ENCODE measurements around the gene CCL17. TPM values are rescaled to one million over a fixed set of nuclear protein-coding genes. Genes with fewer than 3 reads are reported as not detected.
A peak's percentile ranks its signal among the peaks of the same experiment; 100 is the strongest.
"Not testable (repeated sequence)": the region's sequence is repeated elsewhere in the genome, so short reads cannot be mapped to it uniquely, and the experiment has no call there.

CCL17 gene
- total RNA-seq, 1 donor from 2014 or later = not detected

- DNase-seq (ENCODE audit: low read depth) = no peak
Observed at GRCh38 chr16:57430955-57431354, 26.4 kb downstream of the CCL17 start.

- no peak for DNase-seq (ENCODE audit: low read depth)
Observed at GRCh38 chr16:57432505-57432904, 27.9 kb downstream of the CCL17 start.

DNA sequence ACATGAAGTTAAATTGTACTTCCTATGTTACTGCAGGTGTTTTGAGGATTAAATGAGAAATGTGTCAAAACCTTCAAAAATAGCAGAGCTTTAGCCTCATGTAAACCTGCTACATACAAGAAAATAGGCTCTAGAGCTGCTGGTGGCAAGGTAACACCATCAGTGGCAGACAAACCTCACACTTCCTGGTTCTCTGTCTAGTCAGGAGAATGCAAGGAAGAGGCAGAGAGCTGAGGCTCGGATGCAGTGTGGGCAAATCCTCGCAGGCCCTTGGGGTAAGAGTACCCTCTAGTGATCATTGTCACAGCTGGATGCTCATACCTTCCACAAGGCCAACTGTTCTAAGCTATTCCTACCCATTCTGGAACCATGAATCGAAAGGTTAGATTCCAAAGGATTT is 28.4 kb downstream of the CCL17 start:
- no peak for DNase-seq (ENCODE audit: low read depth)

DNA sequence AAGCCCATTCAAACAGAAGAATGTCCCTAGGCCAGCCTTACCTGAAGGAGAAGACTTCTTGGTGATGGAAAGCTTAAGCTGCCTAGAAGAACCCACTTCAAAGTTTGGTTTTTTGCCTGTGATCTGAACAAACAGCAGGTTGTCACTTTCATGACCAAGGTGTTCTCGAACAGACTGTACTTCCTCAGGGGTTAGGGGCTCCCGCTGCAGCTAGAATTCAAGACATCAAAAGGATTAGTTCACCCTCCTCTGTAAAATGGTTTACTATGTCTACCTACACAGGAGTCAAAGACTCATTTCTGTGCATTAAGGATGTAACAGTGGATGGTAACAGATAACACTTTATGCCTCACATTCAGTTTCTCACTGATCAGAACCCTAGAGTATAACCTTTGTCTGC is 29.4 kb downstream of the CCL17 start:
- no peak for DNase-seq (ENCODE audit: low read depth)

DNA sequence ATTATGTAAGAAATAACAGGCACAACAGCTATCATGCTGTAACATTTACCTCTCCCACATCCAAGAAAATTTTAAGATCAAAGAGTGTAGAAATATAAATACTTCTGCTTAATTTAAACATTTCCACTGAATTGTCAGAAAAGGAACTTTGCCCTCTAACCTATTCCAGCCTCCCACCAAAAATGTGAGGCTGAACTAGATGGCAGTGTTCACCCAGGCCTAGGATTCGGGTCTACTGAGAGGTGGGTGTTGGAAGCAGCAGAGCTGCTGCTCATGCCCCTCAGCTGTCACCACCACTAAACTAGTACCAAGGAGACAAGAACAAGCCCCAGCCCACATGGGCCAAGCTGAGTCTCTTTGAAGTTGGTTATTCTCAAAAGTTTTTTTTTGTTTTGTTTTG is 31.3 kb downstream of the CCL17 start:
- DNase-seq (ENCODE audit: low read depth) = no peak

DNA sequence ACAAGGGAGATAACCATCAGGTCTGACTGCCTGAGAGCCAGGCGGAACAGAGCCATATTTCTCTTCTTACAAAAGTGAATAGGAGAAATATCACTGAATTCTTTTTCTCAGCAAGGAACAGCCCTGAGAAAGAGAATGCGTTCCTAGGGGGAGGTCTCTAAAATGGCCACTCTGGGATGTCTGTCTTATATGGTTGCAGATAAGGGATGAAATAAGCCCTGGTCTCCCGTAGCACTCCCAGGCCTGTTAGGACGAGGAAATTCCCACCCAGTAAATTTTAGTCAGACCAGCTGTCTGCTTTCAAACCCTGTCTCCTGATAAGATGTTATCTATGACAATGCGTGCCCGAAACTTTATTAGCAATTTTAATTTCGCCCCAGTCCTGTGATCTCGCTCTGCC is 35.4 kb downstream of the CCL17 start:
- DNase-seq (ENCODE audit: low read depth) = not testable (repeated sequence)

DNA sequence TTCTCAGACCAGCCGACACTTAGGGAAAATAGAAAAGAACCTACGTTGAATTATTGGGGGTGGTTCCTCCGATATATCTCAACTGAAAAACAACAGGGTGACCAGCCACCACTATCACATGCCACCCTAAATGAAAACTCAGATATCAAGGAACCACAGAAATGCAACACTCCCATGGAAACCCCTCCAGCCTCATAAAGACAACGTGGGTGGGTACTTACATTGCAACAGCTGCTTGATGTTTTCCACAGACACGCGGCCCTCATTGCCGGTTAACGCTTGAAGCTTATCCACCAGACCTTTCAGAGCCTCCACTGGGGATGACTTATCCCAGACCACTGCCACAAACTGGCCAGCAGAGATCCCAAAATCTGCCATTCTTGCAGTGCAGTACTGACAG is 36.0 kb downstream of the CCL17 start:
- DNase-seq (ENCODE audit: low read depth) = peak; percentile 24

DNA sequence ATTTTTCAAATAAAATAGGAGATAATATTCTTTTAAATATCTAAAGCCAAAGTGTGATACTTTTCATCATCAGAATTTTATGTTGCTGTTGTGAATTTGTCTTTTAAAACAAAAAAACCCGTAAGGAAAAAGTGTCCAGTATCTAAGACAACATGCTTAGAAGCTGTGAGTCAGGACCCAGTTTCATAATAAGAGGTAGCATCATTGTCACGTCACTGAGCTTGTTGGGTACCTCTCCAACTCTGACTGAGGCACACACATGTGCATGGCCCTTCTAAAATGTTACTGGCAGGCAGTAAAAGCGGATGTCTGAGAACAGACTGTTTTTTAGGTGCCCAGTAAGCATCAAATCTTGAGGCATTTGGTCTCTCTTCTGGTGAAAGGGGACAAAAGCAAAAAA is 40.1 kb downstream of the CCL17 start:
- no peak for DNase-seq (ENCODE audit: low read depth)

DNA sequence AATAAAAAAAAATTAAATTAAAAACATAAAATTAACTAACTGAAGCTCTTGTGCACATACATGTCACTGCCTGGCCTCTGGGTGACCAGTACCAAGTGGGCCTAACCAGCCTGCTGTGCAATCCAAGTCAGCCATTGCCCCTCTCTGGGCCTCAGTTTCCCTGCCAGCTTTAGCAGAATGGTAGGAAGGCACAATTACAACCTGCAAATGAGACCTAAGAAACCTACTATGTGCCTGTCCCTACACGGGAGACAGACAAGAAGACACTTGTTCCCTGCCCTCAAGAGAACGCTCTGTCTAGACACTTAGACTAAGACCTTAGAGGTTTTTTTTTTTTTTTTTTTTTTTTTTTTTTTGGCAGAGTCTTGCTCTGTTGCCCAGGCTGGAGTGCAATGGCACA is 40.9 kb downstream of the CCL17 start:
- DNase-seq (ENCODE audit: low read depth) = no peak

- DNase-seq (ENCODE audit: low read depth) = peak; percentile 65
Observed at GRCh38 chr16:57446531-57447185, 42.1 kb downstream of the CCL17 start.

GRCh38 chr16:57447186-57447962 is 42.8 kb downstream of the CCL17 start, which contains the start of the genes CIAPIN1 and COQ9:
TSS of gene CIAPIN1 (minus strand) at chr16:57447385. CDS start at chr16:57440928, 6,457 bp downstream.
TSS of gene COQ9 (plus strand) at chr16:57447479. CDS start at chr16:57447506, 27 bp downstream.
- peak; percentile 97 for DNase-seq (ENCODE audit: low read depth)

DNA sequence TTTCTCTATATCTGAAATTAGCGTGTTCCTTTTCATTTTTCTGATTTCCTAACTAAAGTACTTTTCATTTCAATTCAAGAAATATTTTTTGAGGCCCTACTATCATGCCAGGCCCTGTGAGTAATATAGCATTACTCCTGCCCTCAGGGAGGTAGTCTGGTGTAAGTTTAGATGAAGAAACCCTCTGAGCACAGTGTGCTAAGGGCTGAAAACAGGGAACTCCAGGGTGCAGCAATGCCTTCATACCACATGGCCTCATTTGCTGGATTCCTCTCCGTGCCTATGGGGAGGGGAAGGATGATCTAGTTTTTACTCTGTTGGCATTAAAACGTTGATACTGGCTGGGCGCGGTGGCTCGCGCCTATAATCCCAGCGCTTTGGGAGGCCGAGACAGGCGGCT is 47.5 kb downstream of the CCL17 start:
- no peak for DNase-seq (ENCODE audit: low read depth)

- DNase-seq (ENCODE audit: low read depth) = peak; percentile 87
Observed at GRCh38 chr16:57462209-57462977, 57.8 kb downstream of the CCL17 start, which contains the start of gene POLR2C. TSS of gene POLR2C (plus strand) at chr16:57462679. CDS start at chr16:57462725, 46 bp downstream.

- DNase-seq (ENCODE audit: low read depth) = no peak
Observed at GRCh38 chr16:57462978-57463362, 58.4 kb downstream of the CCL17 start.

DNA sequence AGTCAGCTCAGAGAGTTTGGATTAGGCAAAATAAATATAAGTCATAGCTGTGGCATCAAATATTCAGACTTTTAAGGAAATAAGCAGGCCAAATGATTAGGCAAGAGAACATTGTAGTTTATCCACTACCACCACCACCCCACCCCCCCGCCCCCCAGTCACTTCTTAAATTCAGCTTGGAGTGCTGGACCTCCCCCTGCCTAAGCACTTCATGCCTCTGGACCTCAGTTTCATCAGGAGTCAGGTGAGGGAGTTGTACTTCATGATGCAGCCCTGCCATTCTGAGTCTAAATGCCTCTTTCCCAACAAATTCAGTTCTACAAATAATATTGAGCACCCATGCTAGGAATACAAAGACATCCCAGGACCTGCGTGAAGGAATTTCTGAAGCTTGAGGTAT is 60.0 kb downstream of the CCL17 start:
- no peak for DNase-seq (ENCODE audit: low read depth)

Other genes with a start within 250 kb of the CCL17 start
- 76.0 and 78.4 TPM in 2 replicates for gene PSME3IP1, start 218.7 kb upstream of the CCL17 start, total RNA-seq
- 39.6 and 42.1 TPM in 2 replicates for gene RSPRY1, start 218.4 kb upstream of the CCL17 start, total RNA-seq
- gene ARL2BP, start 159.5 kb upstream of the CCL17 start, total RNA-seq = 60.6 and 76.3 TPM in 2 replicates
- not detected in 2 replicates for gene PLLP, start 120.1 kb upstream of the CCL17 start, total RNA-seq
- not detected in 2 replicates for gene CCL22, start 46.0 kb upstream of the CCL17 start, total RNA-seq
- gene CX3CL1, start 32.3 kb upstream of the CCL17 start, total RNA-seq = not detected in 2 replicates
- gene CIAPIN1, start 42.6 kb downstream of the CCL17 start, total RNA-seq = 74.6 and 78.8 TPM in 2 replicates
- 91.8 and 115 TPM in 2 replicates for gene COQ9, start 42.7 kb downstream of the CCL17 start, total RNA-seq
- gene POLR2C, start 57.9 kb downstream of the CCL17 start, total RNA-seq = 103 and 119 TPM in 2 replicates
- 10.2 and 11.7 TPM in 2 replicates for gene DOK4, start 81.7 kb downstream of the CCL17 start, total RNA-seq
- gene CCDC102A, start 131.8 kb downstream of the CCL17 start, total RNA-seq = 12.1 and 13.2 TPM in 2 replicates
- gene ADGRG5, start 137.9 kb downstream of the CCL17 start, total RNA-seq = not detected in 2 replicates
- gene ADGRG1, start 223.9 kb downstream of the CCL17 start, total RNA-seq = 38.8 and 173 TPM in 2 replicates

All from myocyte (in vitro differentiated cells).